Spleen (tissue), 7 donors: ENCODE results near the gene AGER.
A peak's percentile ranks its signal among the peaks of the same experiment; 100 is the strongest.

Experiments used
- POLR2A ChIP-seq, 3 donors: fragments of 450-650 bp; IDR thresholded peaks; one replicate each; pipeline ENCODE4 v1.5.1; 2017; ENCODE audit warnings: antibody characterized with exemption in 3 of 3, mild to moderate bottlenecking in 1 of 3
- TF ChIP-seq, protein P1 (sequence below), 11 experiments: fragments of 200-600 bp in 7 of 11; fragments of 450-650 bp in 4 of 11; sonication (generic) in 4 of 11; IDR thresholded peaks in 8 of 11; conservative IDR thresholded peaks in 3 of 11; 1 replicate in 7 of 11; 2 replicates in 4 of 11; pipeline versions ENCODE4 v1.4.0 to v1.8.0; 2016 to 2021; ENCODE audit warnings: antibody characterized with exemption in 11 of 11, inconsistent platforms in 4 of 11, mild to moderate bottlenecking in 1 of 11
- donor health status: DM: no; HTN: no; CAD: no; lungs with moderate emphysema.
- donor health status: DM: no; HTN: no; CAD: no.
- donor health status: DM: no; HTN: no; CAD: no.

DNA sequence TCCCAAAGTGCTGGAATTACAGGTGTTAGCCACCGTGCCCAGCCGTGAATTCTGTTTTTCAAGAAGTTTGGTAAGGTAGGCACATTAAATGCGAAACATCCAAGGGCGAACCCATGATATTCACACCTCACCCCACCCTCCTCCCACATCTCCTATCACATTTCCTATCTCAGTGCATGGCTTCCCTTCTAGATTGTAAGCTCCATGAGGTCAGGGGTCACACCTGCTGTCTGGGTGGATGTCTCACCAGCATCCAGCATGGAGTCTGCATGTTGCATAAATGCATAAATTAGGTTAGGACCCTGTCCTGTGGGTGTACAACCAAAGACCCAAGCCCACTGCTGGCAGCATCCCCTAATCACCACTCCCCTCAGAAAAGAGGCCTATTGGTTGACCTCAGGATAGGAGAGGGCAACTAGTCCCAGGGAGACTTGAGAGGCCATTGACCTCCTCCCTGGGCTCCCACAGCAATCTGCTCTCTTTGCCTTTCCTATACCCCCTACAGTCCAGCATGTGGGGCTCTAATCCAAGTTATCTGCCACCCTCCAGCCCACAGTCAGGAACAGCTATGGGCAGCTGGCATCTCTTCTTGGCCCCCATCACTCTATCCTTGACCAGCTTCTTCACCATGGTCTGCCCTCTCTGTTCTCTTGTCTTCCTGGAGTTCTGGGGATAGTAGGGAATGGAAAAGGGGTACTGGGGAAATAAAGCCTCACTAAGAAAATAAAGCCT is 36.5 kb downstream of the AGER start:
- TF ChIP-seq POLR2A (IDR thresholded peaks at IDR 0.05) = no peak
- TF ChIP-seq, protein P1, sequence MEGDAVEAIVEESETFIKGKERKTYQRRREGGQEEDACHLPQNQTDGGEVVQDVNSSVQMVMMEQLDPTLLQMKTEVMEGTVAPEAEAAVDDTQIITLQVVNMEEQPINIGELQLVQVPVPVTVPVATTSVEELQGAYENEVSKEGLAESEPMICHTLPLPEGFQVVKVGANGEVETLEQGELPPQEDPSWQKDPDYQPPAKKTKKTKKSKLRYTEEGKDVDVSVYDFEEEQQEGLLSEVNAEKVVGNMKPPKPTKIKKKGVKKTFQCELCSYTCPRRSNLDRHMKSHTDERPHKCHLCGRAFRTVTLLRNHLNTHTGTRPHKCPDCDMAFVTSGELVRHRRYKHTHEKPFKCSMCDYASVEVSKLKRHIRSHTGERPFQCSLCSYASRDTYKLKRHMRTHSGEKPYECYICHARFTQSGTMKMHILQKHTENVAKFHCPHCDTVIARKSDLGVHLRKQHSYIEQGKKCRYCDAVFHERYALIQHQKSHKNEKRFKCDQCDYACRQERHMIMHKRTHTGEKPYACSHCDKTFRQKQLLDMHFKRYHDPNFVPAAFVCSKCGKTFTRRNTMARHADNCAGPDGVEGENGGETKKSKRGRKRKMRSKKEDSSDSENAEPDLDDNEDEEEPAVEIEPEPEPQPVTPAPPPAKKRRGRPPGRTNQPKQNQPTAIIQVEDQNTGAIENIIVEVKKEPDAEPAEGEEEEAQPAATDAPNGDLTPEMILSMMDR (IDR thresholded peaks at IDR 0.05 in 8 of 11, conservative IDR thresholded peaks at IDR 0.05 in 3 of 11) = peak in 1 of 11 experiments; percentile 11
